Non-pigmented ciliary epithelial cell (primary cell): Measurements from ENCODE around the gene ALB.

ENCODE experiments used
- DNase-seq: peaks from one replicate; pipeline ENCODE4 v3.0.0-alpha.2; 2010; ENCODE audit warnings: low read depth

Gene ALB

GRCh38 chr4:73409012-73409862 is 5.2 kb downstream of the ALB start:
- no peak for DNase-seq

GRCh38 chr4:73409978-73410548 is 6.0 kb downstream of the ALB start:
- DNase-seq, result no peak

GRCh38 chr4:73410916-73411730 is 7.0 kb downstream of the ALB start:
- DNase-seq, result no peak

- DNase-seq, result no peak
Observed at GRCh38 chr4:73411731-73412414, 7.8 kb downstream of the ALB start.

GRCh38 chr4:73413294-73413755 is 9.2 kb downstream of the ALB start:
- DNase-seq, result no peak

GRCh38 chr4:73414936-73415271 is 10.8 kb downstream of the ALB start:
- no peak for DNase-seq

GRCh38 chr4:73415807-73416238 is 11.7 kb downstream of the ALB start:
- no peak for DNase-seq

- no peak for DNase-seq
Observed at GRCh38 chr4:73416423-73417087, 12.5 kb downstream of the ALB start.

- DNase-seq, result no peak
Observed at GRCh38 chr4:73417342-73417741, 13.3 kb downstream of the ALB start.

- no peak for DNase-seq
Observed at GRCh38 chr4:73417973-73418372, 13.9 kb downstream of the ALB start.

GRCh38 chr4:73418677-73419076 is 14.6 kb downstream of the ALB start:
- DNase-seq, result no peak

GRCh38 chr4:73419106-73420038 is 15.3 kb downstream of the ALB start:
- DNase-seq, result no peak

- DNase-seq, result no peak
Observed at GRCh38 chr4:73420615-73421014, 16.5 kb downstream of the ALB start.

- DNase-seq, result no peak
Observed at GRCh38 chr4:73421708-73422457, 17.8 kb downstream of the ALB start.

GRCh38 chr4:73422458-73422752 is 18.3 kb downstream of the ALB start:
- no peak for DNase-seq

- DNase-seq, result no peak
Observed at GRCh38 chr4:73423184-73423583, 19.1 kb downstream of the ALB start.

GRCh38 chr4:73426666-73427065 is 22.6 kb downstream of the ALB start:
- no peak for DNase-seq

GRCh38 chr4:73429118-73429517 is 25.0 kb downstream of the ALB start:
- DNase-seq, result no peak

- DNase-seq, result no peak
Observed at GRCh38 chr4:73429826-73430587, 25.9 kb downstream of the ALB start.
